Stimulated activated CD8-positive, alpha-beta memory T cell treated with anti-CD3 and anti-CD28 coated beads, Interleukin-7, amount 100 ng/mL, for 4 hours (primary cell): ENCODE measurements around the gene KLC3.
"Not testable (repeated sequence)": the region's sequence is repeated elsewhere in the genome, so short reads cannot be mapped to it uniquely, and the experiment has no call there.

ENCODE experiments used
- DNase-seq, 2 donors: peaks; one replicate each; pipeline ENCODE4 v3.0.0-alpha.2; 2020; ENCODE audit warnings: low read depth in 2 of 2

Gene KLC3

GRCh38 chr19:45315304-45315703 lies 25.2 kb upstream of the KLC3 start:
- no peak for DNase-seq

GRCh38 chr19:45320997-45321775 lies 19.4 kb upstream of the KLC3 start:
- no peak for DNase-seq

- no peak for DNase-seq
Measured at GRCh38 chr19:45321848-45322247, 18.7 kb upstream of the KLC3 start.

GRCh38 chr19:45322311-45322710 lies 18.2 kb upstream of the KLC3 start:
- DNase-seq, result no peak

- DNase-seq, result no peak
Measured at GRCh38 chr19:45322744-45323281, 17.7 kb upstream of the KLC3 start, which contains the start of gene CKM. TSS of gene CKM (minus strand) at chr19:45322875. CDS start at chr19:45319713, 3,162 bp downstream.

- DNase-seq, result no peak
Measured at GRCh38 chr19:45323671-45324081, 16.9 kb upstream of the KLC3 start.

GRCh38 chr19:45324349-45324907 lies 16.1 kb upstream of the KLC3 start:
- DNase-seq, result no peak

GRCh38 chr19:45327404-45328143 lies 13.0 kb upstream of the KLC3 start:
- no peak for DNase-seq

- DNase-seq, result no peak
Measured at GRCh38 chr19:45331411-45331810, 9.1 kb upstream of the KLC3 start.

GRCh38 chr19:45333609-45334303 lies 6.8 kb upstream of the KLC3 start:
- DNase-seq, result no peak

GRCh38 chr19:45334881-45335280 lies 5.7 kb upstream of the KLC3 start:
- DNase-seq, result not testable (repeated sequence)

GRCh38 chr19:45336696-45337251 lies 3.8 kb upstream of the KLC3 start:
- no peak for DNase-seq

- no peak for DNase-seq
Measured at GRCh38 chr19:45339629-45340028, 921 bp upstream of the KLC3 start.

- no peak for DNase-seq
Measured at GRCh38 chr19:45340899-45341453, 426 bp downstream of the KLC3 start.

- DNase-seq, result no peak
Measured at GRCh38 chr19:45342911-45343310, 2.4 kb downstream of the KLC3 start.

GRCh38 chr19:45344621-45345505 lies 4.3 kb downstream of the KLC3 start:
- no peak for DNase-seq

GRCh38 chr19:45345506-45345860 lies 4.9 kb downstream of the KLC3 start:
- no peak for DNase-seq

GRCh38 chr19:45346449-45346848 lies 5.9 kb downstream of the KLC3 start:
- no peak for DNase-seq

GRCh38 chr19:45347570-45348366 lies 7.2 kb downstream of the KLC3 start:
- DNase-seq, result no peak
